ENCODE data around the gene SAP130. TPM values are rescaled to one million over a fixed set of nuclear protein-coding genes. Genes with fewer than 3 reads are reported as not detected.

Gene SAP130
- total RNA-seq, 1 experiment from 2014 or later: 14.3 TPM

DNA sequence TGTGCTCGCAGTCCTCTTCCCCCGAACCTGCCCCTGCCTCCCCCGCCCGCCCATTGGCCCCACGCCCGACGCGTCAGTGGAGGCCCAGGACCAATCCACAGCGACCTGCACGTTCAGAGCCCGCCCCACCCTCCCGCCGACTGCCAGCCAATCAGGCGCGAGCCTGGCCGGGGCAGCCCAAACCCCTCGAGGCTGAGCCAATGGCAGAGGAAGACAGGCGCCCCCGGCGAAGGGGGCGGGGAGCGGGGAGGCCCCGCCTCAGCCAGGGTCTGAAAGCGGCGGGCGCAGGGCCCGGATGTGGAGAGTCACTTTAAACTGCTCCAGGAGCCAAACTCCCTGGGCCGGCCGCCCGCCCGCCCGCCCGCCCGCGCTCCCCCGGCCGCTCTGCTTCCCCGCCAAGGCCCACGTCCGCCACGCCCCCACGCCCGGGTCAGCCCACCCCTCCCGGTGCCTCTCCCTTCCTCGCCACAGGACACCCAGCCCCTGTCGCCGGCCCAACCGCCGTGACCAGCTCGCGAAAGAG lies 520 bp downstream of the SAP130 start:
- in situ Hi-C loops (cut with HindIII; ENCODE audit: low sequenced_read_pairs): no loop called here
- DNase-seq (ENCODE audit: low spot score): peak; percentile 98

GRCh38 chr2:128026448-128027277 lies 1.2 kb downstream of the SAP130 start:
- in situ Hi-C loops (cut with HindIII; ENCODE audit: low sequenced_read_pairs): no loop called here
- peak; percentile 32 for DNase-seq (ENCODE audit: low spot score)

DNA sequence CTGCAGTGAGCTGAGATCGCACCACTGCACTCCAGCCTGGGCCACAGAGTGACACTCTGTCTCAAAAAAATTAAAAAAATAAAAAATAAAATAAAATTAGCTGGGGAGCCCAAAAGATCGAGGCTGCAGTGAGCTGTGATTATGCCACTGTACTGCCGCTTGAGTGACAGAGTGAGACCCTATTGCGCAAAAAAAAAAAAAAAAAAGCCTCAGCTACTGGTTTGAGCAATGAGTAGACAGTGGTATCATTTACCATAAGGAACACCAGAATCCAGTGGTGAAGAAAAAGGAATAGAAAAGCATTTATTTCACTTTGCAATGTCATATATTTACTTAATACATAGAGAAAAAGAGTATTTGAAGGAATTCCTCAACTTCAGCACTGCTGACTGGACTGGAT lies 3.0 kb downstream of the SAP130 start:
- in situ Hi-C loops (cut with HindIII; ENCODE audit: low sequenced_read_pairs): no loop called here
- DNase-seq (ENCODE audit: low spot score): no peak

DNA sequence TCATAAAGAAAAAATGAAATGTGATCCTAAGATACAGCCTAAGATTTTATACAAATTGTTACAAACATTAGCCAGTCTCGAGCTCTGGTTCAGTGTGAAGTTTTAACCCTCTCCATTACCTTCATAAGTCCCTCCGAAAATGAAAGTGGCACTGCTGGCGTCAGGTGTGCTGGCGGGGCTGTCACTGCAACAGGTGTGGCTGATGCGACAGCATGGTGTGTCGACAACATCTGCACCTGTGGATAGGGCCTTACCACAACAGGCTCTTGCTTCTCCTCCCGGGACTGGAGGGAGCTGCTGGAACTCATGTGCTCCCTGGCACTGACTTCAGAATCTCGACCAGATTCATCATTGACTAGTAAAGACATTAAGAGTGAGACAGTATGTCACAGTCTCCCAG lies 10.3 kb downstream of the SAP130 start:
- in situ Hi-C loops (cut with HindIII; ENCODE audit: low sequenced_read_pairs): no loop called here
- DNase-seq (ENCODE audit: low spot score): no peak

GRCh38 chr2:128016620-128017019 lies 11.2 kb downstream of the SAP130 start:
- in situ Hi-C loops (cut with HindIII; ENCODE audit: low sequenced_read_pairs): no loop called here
- no peak for DNase-seq (ENCODE audit: low spot score)

DNA sequence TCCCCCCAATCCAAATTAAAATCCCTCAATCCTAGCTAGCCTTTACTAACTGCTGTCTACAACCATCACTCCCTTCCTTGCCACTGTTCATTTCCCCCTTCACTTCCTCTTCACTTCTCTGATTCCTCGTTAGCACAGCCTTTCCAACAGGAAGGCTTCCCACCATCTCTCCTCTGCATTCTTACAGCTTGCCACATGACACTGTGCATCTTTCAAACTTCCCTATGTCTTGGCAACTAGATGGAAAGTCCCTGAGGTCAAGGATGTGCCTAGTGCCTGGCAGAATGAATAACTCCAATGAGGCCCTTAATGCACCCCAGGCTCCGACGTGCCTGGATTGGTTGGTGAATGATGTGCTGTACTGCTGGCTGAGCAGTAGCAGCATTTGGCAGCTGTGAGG lies 15.2 kb downstream of the SAP130 start:
- in situ Hi-C loops (cut with HindIII; ENCODE audit: low sequenced_read_pairs): no loop called here
- DNase-seq (ENCODE audit: low spot score): no peak

- DNase-seq (ENCODE audit: low spot score): no peak
- in situ Hi-C loops (cut with HindIII; ENCODE audit: low sequenced_read_pairs): no loop called here
Observed at GRCh38 chr2:128008074-128008672, 19.7 kb downstream of the SAP130 start.

GRCh38 chr2:128004509-128004908 lies 23.4 kb downstream of the SAP130 start:
- no peak for DNase-seq (ENCODE audit: low spot score)
- in situ Hi-C loops (cut with HindIII; ENCODE audit: low sequenced_read_pairs): no loop called here

- no peak for DNase-seq (ENCODE audit: low spot score)
Observed at GRCh38 chr2:128003463-128003862, 24.4 kb downstream of the SAP130 start.

GRCh38 chr2:127996160-127996559 lies 31.7 kb downstream of the SAP130 start:
- no peak for DNase-seq (ENCODE audit: low spot score)
- in situ Hi-C loops (cut with HindIII; ENCODE audit: low sequenced_read_pairs): no loop called here

More at GRCh38 chr2:128003463-128003862, 24.4 kb downstream of the SAP130 start:
- in situ Hi-C loops (cut with HindIII; ENCODE audit: low sequenced_read_pairs): no loop called here

DNA sequence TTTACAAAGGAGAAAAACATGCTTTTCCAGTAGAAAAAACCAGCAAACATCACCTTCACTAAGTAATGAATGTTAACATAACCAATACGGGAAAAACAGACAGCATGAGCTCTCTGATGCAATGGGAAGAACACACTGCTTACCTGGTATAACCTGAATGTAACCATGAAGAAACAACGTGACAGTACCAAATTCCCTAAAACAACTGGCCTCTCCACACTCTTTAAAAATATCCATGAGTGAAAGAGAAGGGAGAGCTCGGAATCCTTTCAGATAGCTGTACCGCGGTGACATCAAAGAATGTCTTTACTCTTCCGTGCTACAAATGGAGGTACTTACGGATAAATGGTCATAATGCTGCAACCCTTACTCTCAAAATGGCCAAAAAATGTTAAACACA lies 32.1 kb downstream of the SAP130 start:
- DNase-seq (ENCODE audit: low spot score): no peak
- in situ Hi-C loops (cut with HindIII; ENCODE audit: low sequenced_read_pairs): no loop called here

DNA sequence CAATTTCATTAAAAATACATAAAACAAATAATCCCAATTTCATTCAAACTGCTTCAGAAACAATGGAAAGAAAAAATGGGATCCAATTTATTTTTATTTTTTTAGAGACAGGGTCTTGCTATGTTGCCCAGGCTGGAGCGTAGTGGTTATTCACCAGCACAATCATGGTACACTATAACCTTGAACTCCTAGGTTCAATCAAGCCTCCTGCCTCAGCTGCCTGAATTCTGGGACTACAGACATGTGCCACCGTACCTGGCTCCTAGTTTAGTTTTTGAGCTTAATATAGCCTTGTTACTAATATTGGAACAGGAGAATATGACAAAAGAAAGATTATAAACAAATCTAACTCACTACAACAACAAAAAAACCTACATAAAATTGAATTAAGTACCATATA lies 34.2 kb downstream of the SAP130 start:
- in situ Hi-C loops (cut with HindIII; ENCODE audit: low sequenced_read_pairs): no loop called here
- DNase-seq (ENCODE audit: low spot score): no peak

- in situ Hi-C loops (cut with HindIII; ENCODE audit: low sequenced_read_pairs): no loop called here
- no peak for DNase-seq (ENCODE audit: low spot score)
Observed at GRCh38 chr2:127991742-127992141, 36.1 kb downstream of the SAP130 start.

GRCh38 chr2:127986548-127987079 lies 41.2 kb downstream of the SAP130 start:
- in situ Hi-C loops (cut with HindIII; ENCODE audit: low sequenced_read_pairs): no loop called here
- DNase-seq (ENCODE audit: low spot score): no peak

- in situ Hi-C loops (cut with HindIII; ENCODE audit: low sequenced_read_pairs): no loop called here
- DNase-seq (ENCODE audit: low spot score): peak; percentile 32
Observed at GRCh38 chr2:127985735-127986134, 42.1 kb downstream of the SAP130 start.

DNA sequence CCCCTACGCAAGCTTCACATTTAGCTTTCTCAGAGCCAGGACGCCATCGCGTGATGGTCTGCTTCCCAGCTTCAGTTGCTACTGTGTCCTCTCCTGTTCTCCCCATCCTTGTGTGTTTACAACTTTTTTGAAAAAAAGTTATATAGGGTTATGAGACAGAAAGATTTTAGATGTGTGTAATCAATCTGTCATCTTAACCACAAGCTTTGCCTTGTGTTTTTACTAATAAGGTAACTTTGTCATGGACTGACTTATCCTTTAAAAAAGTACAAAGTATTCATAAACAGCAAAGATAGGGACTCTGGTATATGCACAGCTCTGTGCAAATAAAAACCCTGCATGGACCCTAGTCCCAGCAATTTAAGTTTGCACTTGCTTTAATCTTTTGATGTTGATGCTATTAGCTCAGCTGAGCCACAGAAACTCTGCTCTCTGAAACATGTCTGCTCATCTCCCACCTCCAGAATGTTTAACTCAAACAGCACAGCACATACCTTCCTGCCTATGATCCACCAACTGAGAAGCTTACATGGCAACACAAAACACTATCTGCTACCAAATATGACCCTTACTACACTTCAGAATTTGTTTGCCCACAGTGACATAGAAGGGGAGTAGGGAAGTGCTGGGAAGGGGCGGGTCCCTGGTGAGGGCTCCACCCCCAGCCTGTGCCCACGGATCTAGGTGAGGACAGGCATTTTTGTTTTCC lies 42.7 kb downstream of the SAP130 start:
- in situ Hi-C loops (cut with HindIII; ENCODE audit: low sequenced_read_pairs): no loop called here

DNA sequence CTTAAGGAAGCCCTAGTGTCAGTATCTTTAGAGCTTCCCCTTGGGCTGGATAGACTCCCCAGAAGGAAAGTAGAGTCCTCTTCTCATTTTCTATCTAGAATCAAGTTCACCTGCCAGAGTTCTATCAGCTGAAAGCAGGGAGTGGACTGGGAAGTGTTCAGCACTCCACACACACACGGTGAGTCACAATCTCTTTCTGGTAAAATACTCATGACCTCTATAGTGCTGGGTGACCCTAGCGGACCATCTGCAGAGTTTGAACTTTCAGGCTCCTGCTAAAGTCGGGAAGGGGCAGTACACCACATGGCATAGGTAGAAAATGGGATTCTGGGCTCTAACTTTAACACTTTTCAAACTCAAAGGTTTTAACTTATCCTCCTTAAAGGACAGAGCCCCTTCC lies 43.3 kb downstream of the SAP130 start:
- in situ Hi-C loops (cut with HindIII; ENCODE audit: low sequenced_read_pairs): no loop called here
- DNase-seq (ENCODE audit: low spot score): no peak

More for the DNA sequence above, 42.7 kb downstream of the SAP130 start:
- no peak for DNase-seq (ENCODE audit: low spot score)

DNA sequence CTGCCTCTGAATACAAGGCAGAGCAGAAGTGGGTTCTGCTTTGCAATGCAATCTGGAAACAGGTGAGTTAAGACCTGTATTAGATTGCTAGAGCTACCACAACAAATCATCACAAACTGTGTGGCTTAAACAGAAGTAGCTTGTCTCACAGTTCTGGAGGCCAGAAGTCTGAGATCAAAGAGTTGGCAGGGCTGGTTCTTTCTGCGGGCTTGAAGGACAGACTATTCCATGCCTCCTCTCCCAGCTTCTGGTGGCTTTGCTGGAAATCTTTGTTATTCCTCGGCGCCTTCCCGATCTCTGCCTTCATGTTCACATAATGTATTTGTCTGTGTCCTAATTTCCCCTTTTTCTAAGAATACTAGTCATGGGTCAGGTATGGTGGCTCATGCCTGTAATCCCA lies 58.4 kb downstream of the SAP130 start:
- DNase-seq (ENCODE audit: low spot score): no peak
- in situ Hi-C loops (cut with HindIII; ENCODE audit: low sequenced_read_pairs): no loop called here

GRCh38 chr2:127968610-127969339 lies 59.1 kb downstream of the SAP130 start:
- no peak for DNase-seq (ENCODE audit: low spot score)
- in situ Hi-C loops (cut with HindIII; ENCODE audit: low sequenced_read_pairs): no loop called here

Data from G401 (cell line).